H1 (cell line): Measurements from ENCODE around the gene SMIM24. TPM values are rescaled to one million over a fixed set of nuclear protein-coding genes. Genes with fewer than 3 reads are reported as not detected.

Experiments
- CHD7 ChIP-seq: fragments of 300-600 bp; sonication (generic); IDR thresholded peaks from 2 replicates; pipeline ENCODE4 v1.7.1; 2012; ENCODE audit warnings: low read length, moderate library complexity, mild to moderate bottlenecking, inconsistent platforms; ENCODE audit not compliant: insufficient replicate concordance
- EP300 ChIP-seq, 2 experiments: IDR thresholded peaks; 1 replicate in 1 of 2; 2 replicates in 1 of 2; pipeline ENCODE4 v1.6.1; 2011 to 2012; ENCODE audit warnings: low read depth in 2 of 2, low read length in 2 of 2, mild to moderate bottlenecking in 2 of 2, borderline replicate concordance in 1 of 2, inconsistent platforms in 1 of 2, moderate library complexity in 1 of 2
- polyA plus RNA-seq, 7 experiments: library from polyadenylated mRNA; depleted of rRNA in 3 of 7; stranded (reverse) in 5 of 7; unstranded in 2 of 7; fragments of >200 nt in 5 of 7; fragments of 200-250 nt in 2 of 7; gene quantifications; 1 replicate in 5 of 7; 2 replicates in 1 of 7; 4 replicates in 1 of 7; pipeline versions ENCODE4 v1.2.1 to v1.2.3, GENCODE V29; 2011 to 2013; ENCODE audit warnings: missing spikeins in 2 of 7, mixed read lengths in 2 of 7
- total RNA-seq: library from RNA; stranded (reverse); fragmentation: NEBNext Ultra II Directional; extraction: Animal tissue kit (Norgen Biotek cat#: 25700); gene quantifications from 2 replicates; pipeline ENCODE4 v1.2.1, GENCODE V29; 2021

SMIM24 gene
- total and polyA plus RNA-seq, 2 of the 8 experiments (the other 6 are each of a cell fraction or from before 2014, with no cell fraction given): 3.8 to 4.5 TPM

- TF ChIP-seq EP300 (IDR thresholded peaks at IDR 0.05; ENCODE audit: borderline replicate concordance in 1 of 2, low read depth in 2 of 2, low read length in 2 of 2) (no peak), CHD7 (no peak)
- TF ChIP-seq, all 59 proteins: peak for 0
These were observed 40.8 kb upstream of the SMIM24 start (continued) for GRCh38 chr19:3521104-3521445.
